SK-N-SH treated with all-trans-retinoic acid at 6 μM for 48 hours (cell line): Measurements from ENCODE around the gene MTRF1.

Experiments used
- ATAC-seq: fragments of 200-7000 bp; cut with Tn5 transposase; 3 replicates; pipeline ENCODE4 v1.9.1; 2020; ENCODE audit warnings: mild to moderate bottlenecking, moderate library complexity
- ARNTL ChIP-seq: fragments of 450-650 bp; formaldehyde crosslinking; IDR thresholded peaks from 2 replicates; pipeline ENCODE4 v1.5.0; 2020; ENCODE audit warnings: low read depth, mild to moderate bottlenecking, moderate library complexity, borderline replicate concordance
- BACH2 ChIP-seq: fragments of 250-450 bp; sonication (Bioruptor Pico); IDR thresholded peaks from 2 replicates; pipeline ENCODE4 v1.9.0; 2021; ENCODE audit warnings: mild to moderate bottlenecking, borderline replicate concordance
- CSDC2 ChIP-seq: fragments of 250-450 bp; sonication (Bioruptor Pico); IDR thresholded peaks from 2 replicates; pipeline ENCODE4 v1.5.0; 2020; ENCODE audit warnings: mild to moderate bottlenecking, moderate library complexity
- ESRRG ChIP-seq: fragments of 250-450 bp; sonication (Bioruptor Pico); IDR thresholded peaks from 2 replicates; pipeline ENCODE4 v1.6.1; 2021; ENCODE audit warnings: mild to moderate bottlenecking
- GLIS3 ChIP-seq: fragments of 250-450 bp; sonication (Bioruptor Pico); IDR thresholded peaks from 2 replicates; pipeline ENCODE4 v1.5.0; 2020; ENCODE audit warnings: mild to moderate bottlenecking, moderate library complexity
- ISL1 ChIP-seq: fragments of 250-450 bp; sonication (Bioruptor Pico); IDR thresholded peaks from 2 replicates; pipeline ENCODE4 v2.1.2; 2022; ENCODE audit warnings: mild to moderate bottlenecking, moderate library complexity
- OSR1 ChIP-seq: fragments of 250-450 bp; sonication (Bioruptor Pico); IDR thresholded peaks from 2 replicates; pipeline ENCODE4 v1.8.0; 2022; ENCODE audit warnings: moderate library complexity, mild to moderate bottlenecking, inconsistent platforms
- POU6F1 ChIP-seq: fragments of 250-450 bp; sonication (Bioruptor Pico); IDR thresholded peaks from 2 replicates; pipeline ENCODE4 v1.8.0; 2021; ENCODE audit warnings: low read depth, mild to moderate bottlenecking, moderate library complexity, borderline replicate concordance
- PPARA ChIP-seq: fragments of 250-450 bp; sonication (Bioruptor Pico); IDR thresholded peaks from 2 replicates; pipeline ENCODE4 v1.5.0; 2020; ENCODE audit warnings: mild to moderate bottlenecking, borderline replicate concordance
- RARB ChIP-seq: fragments of 250-450 bp; sonication (Bioruptor Pico); IDR thresholded peaks from 2 replicates; pipeline ENCODE4 v1.8.0; 2021; ENCODE audit warnings: mild to moderate bottlenecking, moderate library complexity
- SNAI2 ChIP-seq: fragments of 250-450 bp; sonication (Bioruptor Pico); IDR thresholded peaks from 2 replicates; pipeline ENCODE4 v1.5.0; 2020; ENCODE audit warnings: mild to moderate bottlenecking, moderate library complexity
- TOX ChIP-seq: fragments of 250-450 bp; sonication (Bioruptor Pico); IDR thresholded peaks from 2 replicates; pipeline ENCODE4 v1.8.0; 2021; ENCODE audit warnings: mild to moderate bottlenecking, moderate library complexity, borderline replicate concordance
- ZC3H10 ChIP-seq: fragments of 250-450 bp; sonication (Bioruptor Pico); IDR thresholded peaks from 2 replicates; pipeline ENCODE4 v1.5.1; 2021; ENCODE audit warnings: mild to moderate bottlenecking, moderate library complexity
- ZFP3 ChIP-seq: fragments of 250-450 bp; sonication (Bioruptor Pico); IDR thresholded peaks from 2 replicates; pipeline ENCODE4 v1.5.0; 2020; ENCODE audit warnings: mild to moderate bottlenecking, moderate library complexity
- ZFP30 ChIP-seq: fragments of 450-650 bp; formaldehyde crosslinking; IDR thresholded peaks from 2 replicates; pipeline ENCODE4 v1.5.0; 2022; ENCODE audit warnings: mild to moderate bottlenecking, moderate library complexity
- ZNF565 ChIP-seq: fragments of 450-650 bp; formaldehyde crosslinking; conservative IDR thresholded peaks from 2 replicates; pipeline ENCODE4 v1.5.0; 2020; ENCODE audit warnings: low read depth, mild to moderate bottlenecking, moderate library complexity
- ZNF70 ChIP-seq: fragments of 450-650 bp; formaldehyde crosslinking; IDR thresholded peaks from 2 replicates; pipeline ENCODE4 v1.5.0; 2020; ENCODE audit warnings: mild to moderate bottlenecking, moderate library complexity
- ZNF8 ChIP-seq: fragments of 450-650 bp; formaldehyde crosslinking; IDR thresholded peaks from 2 replicates; pipeline ENCODE4 v1.5.0; 2020; ENCODE audit warnings: mild to moderate bottlenecking, moderate library complexity
- TF ChIP-seq, protein P1 (sequence below): fragments of 250-450 bp; sonication (Bioruptor Pico); IDR thresholded peaks from 2 replicates; pipeline ENCODE4 v1.8.0; 2020; ENCODE audit warnings: mild to moderate bottlenecking, moderate library complexity, borderline replicate concordance
- TF ChIP-seq, protein P2 (sequence below): fragments of 250-450 bp; sonication (Bioruptor Pico); IDR thresholded peaks from 2 replicates; pipeline ENCODE4 v1.5.0; 2020; ENCODE audit warnings: mild to moderate bottlenecking, moderate library complexity
- TF ChIP-seq, protein P3 (sequence below): fragments of 250-450 bp; sonication (Bioruptor Pico); IDR thresholded peaks from 2 replicates; pipeline ENCODE4 v1.5.1; 2020; ENCODE audit warnings: low read depth, mild to moderate bottlenecking, moderate library complexity

Gene MTRF1

DNA sequence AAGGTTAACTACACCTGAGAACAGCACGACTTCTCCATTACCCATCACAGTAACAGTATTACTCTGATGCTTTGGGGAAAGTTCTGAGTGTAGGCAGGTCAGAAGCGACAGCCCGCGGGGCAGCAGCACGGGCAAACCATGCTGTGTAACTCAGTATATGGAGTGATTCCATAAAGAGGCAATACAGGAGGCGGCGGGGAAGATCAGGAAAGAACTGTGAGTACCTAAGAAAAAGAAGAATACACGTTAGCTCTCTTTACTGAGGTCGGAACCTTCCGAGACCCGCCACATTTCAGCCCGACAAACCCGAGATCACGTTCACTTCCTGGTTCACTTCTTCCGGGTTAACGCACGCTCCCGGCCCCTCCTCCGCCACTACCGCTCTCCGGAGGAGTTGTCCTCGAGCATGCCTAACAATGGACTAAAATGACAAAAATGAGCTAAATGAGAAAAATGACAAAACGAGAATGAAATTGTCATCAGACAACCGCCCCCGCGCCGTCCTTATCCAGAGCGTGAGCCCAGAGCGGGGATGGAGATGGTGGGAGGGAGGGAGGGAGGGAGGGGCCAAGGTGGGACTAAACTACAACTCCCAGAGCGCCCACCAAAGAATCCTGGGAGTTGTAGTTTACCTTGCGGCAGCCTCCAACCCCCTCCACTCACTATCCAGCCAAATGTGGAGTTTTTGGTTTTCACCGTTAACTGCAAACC is at the start of gene MTRF1:
Gene MTRF1, minus strand, starts transcription at position 316 of the 711 bp plus-strand sequence. CDS start 2,669 bp downstream, outside the sequence.
- TF ChIP-seq SNAI2 (CRISPR knock-in tag) (peak; percentile 19; the same call in 1 of the 2 replicates), CSDC2 (CRISPR knock-in tag) (no peak), PPARA (CRISPR knock-in tag) (no peak)
- peak; percentile 99 for ATAC-seq

- no peak for ATAC-seq
- no peak for TF ChIP-seq ZNF70 (CRISPR knock-in tag)
- no peak for TF ChIP-seq ZNF8 (CRISPR knock-in tag)
- no peak for TF ChIP-seq CSDC2 (CRISPR knock-in tag)
- TF ChIP-seq TOX (CRISPR knock-in tag) = no peak
- TF ChIP-seq ARNTL (CRISPR knock-in tag) = no peak
- TF ChIP-seq ZFP3 (CRISPR knock-in tag) = no peak
- no peak for TF ChIP-seq OSR1 (CRISPR knock-in tag)
- TF ChIP-seq GLIS3 (CRISPR knock-in tag) = no peak
- TF ChIP-seq ZC3H10 = no peak
- TF ChIP-seq PPARA (CRISPR knock-in tag) = no peak
- no peak for TF ChIP-seq BACH2 (CRISPR knock-in tag)
- no peak for TF ChIP-seq POU6F1
- TF ChIP-seq, protein P1, sequence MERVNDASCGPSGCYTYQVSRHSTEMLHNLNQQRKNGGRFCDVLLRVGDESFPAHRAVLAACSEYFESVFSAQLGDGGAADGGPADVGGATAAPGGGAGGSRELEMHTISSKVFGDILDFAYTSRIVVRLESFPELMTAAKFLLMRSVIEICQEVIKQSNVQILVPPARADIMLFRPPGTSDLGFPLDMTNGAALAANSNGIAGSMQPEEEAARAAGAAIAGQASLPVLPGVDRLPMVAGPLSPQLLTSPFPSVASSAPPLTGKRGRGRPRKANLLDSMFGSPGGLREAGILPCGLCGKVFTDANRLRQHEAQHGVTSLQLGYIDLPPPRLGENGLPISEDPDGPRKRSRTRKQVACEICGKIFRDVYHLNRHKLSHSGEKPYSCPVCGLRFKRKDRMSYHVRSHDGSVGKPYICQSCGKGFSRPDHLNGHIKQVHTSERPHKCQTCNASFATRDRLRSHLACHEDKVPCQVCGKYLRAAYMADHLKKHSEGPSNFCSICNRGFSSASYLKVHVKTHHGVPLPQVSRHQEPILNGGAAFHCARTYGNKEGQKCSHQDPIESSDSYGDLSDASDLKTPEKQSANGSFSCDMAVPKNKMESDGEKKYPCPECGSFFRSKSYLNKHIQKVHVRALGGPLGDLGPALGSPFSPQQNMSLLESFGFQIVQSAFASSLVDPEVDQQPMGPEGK (CRISPR knock-in tag) = no peak
- no peak for TF ChIP-seq ZNF565 (CRISPR knock-in tag)
- TF ChIP-seq, protein P2, sequence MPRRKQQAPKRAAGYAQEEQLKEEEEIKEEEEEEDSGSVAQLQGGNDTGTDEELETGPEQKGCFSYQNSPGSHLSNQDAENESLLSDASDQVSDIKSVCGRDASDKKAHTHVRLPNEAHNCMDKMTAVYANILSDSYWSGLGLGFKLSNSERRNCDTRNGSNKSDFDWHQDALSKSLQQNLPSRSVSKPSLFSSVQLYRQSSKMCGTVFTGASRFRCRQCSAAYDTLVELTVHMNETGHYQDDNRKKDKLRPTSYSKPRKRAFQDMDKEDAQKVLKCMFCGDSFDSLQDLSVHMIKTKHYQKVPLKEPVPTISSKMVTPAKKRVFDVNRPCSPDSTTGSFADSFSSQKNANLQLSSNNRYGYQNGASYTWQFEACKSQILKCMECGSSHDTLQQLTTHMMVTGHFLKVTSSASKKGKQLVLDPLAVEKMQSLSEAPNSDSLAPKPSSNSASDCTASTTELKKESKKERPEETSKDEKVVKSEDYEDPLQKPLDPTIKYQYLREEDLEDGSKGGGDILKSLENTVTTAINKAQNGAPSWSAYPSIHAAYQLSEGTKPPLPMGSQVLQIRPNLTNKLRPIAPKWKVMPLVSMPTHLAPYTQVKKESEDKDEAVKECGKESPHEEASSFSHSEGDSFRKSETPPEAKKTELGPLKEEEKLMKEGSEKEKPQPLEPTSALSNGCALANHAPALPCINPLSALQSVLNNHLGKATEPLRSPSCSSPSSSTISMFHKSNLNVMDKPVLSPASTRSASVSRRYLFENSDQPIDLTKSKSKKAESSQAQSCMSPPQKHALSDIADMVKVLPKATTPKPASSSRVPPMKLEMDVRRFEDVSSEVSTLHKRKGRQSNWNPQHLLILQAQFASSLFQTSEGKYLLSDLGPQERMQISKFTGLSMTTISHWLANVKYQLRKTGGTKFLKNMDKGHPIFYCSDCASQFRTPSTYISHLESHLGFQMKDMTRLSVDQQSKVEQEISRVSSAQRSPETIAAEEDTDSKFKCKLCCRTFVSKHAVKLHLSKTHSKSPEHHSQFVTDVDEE (CRISPR knock-in tag) = no peak
Measured at GRCh38 chr13:41313117-41313516, 49.7 kb upstream of the MTRF1 start.

GRCh38 chr13:41312176-41312500 is 48.8 kb upstream of the MTRF1 start:
- ATAC-seq = peak; percentile 48
- TF ChIP-seq ZC3H10 (no peak), ZFP3 (CRISPR knock-in tag) (no peak), ESRRG (CRISPR knock-in tag) (no peak), TOX (CRISPR knock-in tag) (no peak), OSR1 (CRISPR knock-in tag) (no peak)

- peak; percentile 82 for ATAC-seq
- TF ChIP-seq TOX (CRISPR knock-in tag) (no peak), OSR1 (CRISPR knock-in tag) (no peak), ISL1 (CRISPR knock-in tag) (no peak), SNAI2 (CRISPR knock-in tag) (no peak), ARNTL (CRISPR knock-in tag) (no peak), ZNF8 (CRISPR knock-in tag) (no peak), PPARA (CRISPR knock-in tag) (no peak), GLIS3 (CRISPR knock-in tag) (no peak), RARB (CRISPR knock-in tag) (no peak), ZFP30 (CRISPR knock-in tag) (no peak), ZNF565 (CRISPR knock-in tag) (no peak)
- TF ChIP-seq, protein P3, sequence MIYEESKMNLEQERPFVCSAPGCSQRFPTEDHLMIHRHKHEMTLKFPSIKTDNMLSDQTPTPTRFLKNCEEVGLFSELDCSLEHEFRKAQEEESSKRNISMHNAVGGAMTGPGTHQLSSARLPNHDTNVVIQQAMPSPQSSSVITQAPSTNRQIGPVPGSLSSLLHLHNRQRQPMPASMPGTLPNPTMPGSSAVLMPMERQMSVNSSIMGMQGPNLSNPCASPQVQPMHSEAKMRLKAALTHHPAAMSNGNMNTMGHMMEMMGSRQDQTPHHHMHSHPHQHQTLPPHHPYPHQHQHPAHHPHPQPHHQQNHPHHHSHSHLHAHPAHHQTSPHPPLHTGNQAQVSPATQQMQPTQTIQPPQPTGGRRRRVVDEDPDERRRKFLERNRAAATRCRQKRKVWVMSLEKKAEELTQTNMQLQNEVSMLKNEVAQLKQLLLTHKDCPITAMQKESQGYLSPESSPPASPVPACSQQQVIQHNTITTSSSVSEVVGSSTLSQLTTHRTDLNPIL (CRISPR knock-in tag) = no peak
Measured at GRCh38 chr13:41311406-41312175, 48.2 kb upstream of the MTRF1 start.
